GM18499 (cell line): ENCODE data around the gene SRRM3.
"Not testable (repeated sequence)": the region's sequence is repeated elsewhere in the genome, so short reads cannot be mapped to it uniquely, and the experiment has no call there.

Source experiments
- ATAC-seq: cut with Tn5 transposase; IDR thresholded peaks from one replicate; pipeline ENCODE4 v1.9.1; 2021; ENCODE audit warnings: moderate number of reproducible peaks; ENCODE audit not compliant: insufficient read depth, unreplicated experiment

SRRM3 gene

GRCh38 chr7:76187272-76187671 is 14.4 kb upstream of the SRRM3 start:
- no peak for ATAC-seq

DNA sequence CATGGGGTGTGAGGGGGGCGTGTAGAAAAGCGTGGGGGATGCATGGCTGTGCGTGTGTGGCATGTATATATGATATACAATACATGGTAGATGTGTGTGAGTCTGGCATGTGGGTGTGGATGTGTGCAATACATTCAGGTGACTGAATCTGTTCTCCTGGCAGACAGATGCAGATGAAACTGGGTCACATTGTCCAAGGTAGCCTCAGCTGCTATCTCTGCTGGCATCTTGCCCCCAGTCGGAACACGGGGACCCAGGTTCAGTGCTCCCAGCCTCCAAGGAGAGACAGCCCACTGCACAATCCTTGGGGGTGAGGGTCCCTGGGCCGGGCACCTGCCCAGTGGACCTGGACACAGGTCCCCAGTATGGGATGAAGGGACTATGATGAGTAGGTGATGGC is 12.4 kb upstream of the SRRM3 start:
- no peak for ATAC-seq

DNA sequence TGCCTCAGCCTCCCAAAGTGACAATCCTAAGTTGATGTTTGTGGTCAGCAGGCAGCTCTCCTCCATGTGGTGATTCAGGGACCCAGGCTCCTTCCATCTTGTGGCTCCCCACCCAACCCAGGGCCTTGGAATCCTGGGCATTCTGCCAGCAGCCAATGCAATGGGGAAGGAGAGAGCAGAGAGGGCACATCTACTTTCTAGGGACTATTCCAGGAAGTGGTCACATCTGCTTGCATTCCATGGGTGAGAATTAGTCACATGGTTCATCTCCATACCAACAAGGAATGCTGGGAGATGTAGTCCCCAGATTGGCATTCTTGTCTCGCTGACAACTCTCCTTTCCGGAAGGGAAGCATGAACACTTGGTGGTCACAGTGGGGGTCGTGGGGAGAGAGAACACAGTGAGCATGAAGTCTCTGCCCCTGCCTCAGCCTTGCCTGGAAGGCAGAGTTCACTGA is 9.9 kb upstream of the SRRM3 start:
- no peak for ATAC-seq

- ATAC-seq, result no peak
Observed at GRCh38 chr7:76193466-76193865, 8.2 kb upstream of the SRRM3 start.

DNA sequence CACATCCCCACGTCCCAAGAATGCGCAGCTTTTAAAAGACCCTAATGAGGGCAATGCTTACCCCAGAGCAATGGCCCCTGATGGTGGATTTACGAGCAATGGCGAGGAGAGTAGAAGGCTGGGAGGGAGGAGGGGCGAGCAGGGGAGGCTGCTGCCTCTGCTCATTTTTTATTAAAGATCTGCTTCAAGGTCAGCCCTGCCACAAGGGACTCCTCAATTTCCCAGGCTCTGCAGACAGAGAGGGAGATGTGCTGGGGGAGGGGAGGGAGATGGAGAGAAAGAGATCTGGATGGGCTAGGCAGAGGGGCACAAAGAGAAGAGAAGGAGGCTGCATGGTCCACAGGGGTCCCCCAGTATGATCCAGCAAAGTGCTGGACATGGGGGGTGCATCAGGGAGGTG is 7.8 kb upstream of the SRRM3 start:
- ATAC-seq, result no peak

DNA sequence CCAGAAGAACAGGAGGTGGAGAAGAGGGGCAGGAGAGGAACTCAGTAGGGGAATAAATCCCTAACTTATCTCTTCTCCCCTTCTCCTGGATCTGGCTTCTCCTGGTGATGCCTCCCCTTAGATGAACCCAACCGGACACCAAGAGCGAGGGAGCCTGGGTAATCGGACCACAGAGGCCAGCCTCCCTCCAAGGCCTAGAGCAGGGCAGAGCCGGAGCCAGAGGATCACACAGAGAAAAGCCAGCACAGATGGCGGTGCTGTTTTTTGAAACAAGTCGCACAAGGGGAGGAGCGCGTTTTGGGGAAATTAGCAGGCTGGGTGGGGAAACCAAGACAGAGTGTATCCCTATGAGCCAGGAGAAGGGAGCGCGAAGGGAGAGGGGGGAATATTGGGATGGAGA is 4.9 kb upstream of the SRRM3 start:
- ATAC-seq, result no peak

DNA sequence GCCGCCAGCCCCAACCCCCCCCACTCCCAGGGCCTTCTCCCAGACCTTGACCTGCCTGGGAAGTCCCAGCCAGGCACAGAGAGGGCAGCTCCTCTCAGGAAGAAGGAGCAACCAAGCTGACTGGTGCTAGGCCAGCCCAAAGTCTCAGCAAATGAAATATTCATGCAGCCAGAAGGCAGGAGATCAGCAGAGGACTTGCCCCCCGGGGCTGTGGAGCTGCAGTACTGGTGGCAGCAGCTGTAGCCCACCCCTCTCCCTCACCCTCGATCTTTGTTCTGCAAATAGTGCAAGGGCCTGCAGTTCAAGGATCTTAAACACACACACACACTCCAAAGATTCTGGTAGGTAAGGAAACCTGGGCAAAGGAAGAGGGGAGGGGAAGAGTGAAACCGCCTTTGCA is 3.5 kb upstream of the SRRM3 start:
- no peak for ATAC-seq

GRCh38 chr7:76202666-76203030 is 952 bp downstream of the SRRM3 start:
- no peak for ATAC-seq

DNA sequence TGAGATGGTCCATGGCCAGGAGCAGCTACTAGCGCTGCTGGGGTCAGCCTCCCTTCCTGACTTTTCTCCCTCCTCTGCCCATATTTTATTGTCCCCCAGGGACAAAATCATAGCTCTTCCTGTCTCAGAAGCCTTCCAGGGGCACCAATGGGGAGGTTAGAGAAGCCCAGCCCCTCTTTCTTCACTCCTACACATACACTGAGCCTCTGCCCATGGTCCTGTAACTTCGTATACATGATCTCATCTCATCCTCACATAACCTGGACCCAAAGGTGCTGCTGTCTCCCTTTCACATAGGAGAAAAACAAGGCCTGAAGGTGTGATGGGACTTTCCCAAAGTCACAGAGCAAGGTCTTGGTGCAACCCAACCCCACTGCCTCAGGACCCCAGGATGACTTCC is 2.5 kb downstream of the SRRM3 start:
- no peak for ATAC-seq

GRCh38 chr7:76206633-76207032 is 4.9 kb downstream of the SRRM3 start:
- ATAC-seq, result no peak

DNA sequence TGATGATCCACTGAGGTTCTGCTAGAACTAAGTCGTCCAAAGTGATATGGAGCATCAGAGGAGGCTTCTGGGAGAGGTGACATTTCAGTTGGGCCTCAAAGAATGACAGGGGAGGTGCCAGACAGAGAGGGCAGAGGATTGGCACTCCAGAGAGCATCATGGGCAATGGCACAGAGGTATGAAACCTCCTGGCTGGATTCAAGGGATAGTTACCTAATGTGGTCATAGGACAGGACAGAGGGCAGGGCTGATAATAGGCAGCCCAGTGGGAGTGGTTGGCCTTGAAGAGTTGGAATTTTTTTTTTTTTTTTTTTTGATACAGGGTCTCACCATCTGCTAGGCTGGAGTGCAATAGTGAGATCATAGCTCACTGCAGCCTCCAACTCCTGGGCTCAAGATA is 7.6 kb downstream of the SRRM3 start:
- no peak for ATAC-seq

DNA sequence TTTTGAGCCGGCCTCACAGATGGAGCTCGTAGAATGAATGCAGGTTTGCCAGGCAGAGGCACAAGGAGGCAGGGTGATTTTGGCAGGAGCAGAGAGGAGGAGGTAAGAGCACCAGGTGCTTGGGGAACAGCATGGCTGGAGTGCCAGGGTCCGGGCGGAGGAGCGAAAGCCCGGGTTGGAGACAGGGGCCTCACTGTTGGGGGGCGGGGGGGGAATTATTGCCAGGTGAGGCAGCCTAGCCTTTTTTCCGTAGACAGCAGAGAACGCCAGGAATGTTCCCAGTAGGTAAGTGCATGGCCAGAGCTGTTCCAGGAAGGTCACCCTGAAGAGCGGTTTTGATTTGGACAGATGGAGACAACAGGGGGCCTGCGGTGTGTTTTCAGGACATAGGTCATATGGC is 9.5 kb downstream of the SRRM3 start:
- no peak for ATAC-seq

DNA sequence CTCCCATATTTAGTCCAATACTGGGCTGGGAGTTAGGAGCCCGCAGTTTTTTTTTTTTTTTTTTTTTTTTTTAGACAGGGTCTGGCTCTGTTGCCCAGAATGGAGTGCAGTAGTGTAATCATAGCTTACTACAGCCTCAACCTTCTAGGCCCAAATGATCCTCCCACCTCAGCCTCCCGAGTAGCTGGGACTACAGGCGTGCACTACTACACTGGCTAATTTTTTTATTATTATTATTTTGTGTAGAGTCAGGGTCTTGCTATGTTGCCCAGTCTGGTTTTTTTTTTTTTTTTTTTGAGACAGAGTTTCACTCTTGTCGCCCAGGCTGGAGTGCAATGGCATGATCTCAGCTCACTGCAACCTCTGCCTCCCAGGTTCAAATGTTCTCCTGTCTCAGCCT is 13.7 kb downstream of the SRRM3 start:
- not testable (repeated sequence) for ATAC-seq

- ATAC-seq, result no peak
Observed at GRCh38 chr7:76216381-76217082, 14.8 kb downstream of the SRRM3 start.

GRCh38 chr7:76217942-76218566 is 16.4 kb downstream of the SRRM3 start:
- no peak for ATAC-seq

- ATAC-seq, result no peak
Observed at GRCh38 chr7:76220185-76221057, 18.7 kb downstream of the SRRM3 start.

GRCh38 chr7:76222333-76222732 is 20.6 kb downstream of the SRRM3 start:
- ATAC-seq, result no peak

DNA sequence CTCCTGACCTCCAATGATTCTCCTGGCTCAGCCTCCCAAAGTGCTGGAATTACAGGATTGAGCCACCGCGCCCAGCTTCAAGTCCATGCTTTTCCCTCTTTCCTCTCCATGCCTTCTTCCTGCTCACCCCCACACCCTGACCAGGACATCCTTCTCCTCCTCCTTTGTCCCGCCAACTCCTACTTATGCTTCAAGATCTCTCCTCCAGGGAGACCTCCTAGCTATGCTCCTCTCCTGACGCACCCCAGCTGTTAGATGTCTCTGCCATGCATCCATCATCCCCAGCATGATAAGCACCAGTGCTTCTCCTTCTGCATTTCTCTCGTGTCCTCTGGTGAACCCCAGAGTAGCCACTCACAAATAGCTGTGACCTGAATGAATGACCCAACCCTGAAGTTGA is 21.1 kb downstream of the SRRM3 start:
- no peak for ATAC-seq

- ATAC-seq, result no peak
Observed at GRCh38 chr7:76223286-76223972, 21.7 kb downstream of the SRRM3 start.

- ATAC-seq, result no peak
Observed at GRCh38 chr7:76224695-76225094, 23.0 kb downstream of the SRRM3 start.

GRCh38 chr7:76225379-76225778 is 23.7 kb downstream of the SRRM3 start:
- ATAC-seq, result no peak
